HG03521 (cell line): ENCODE data around the gene CYP2D6.
"Not testable (repeated sequence)": the region's sequence is repeated elsewhere in the genome, so short reads cannot be mapped to it uniquely, and the experiment has no call there.

ENCODE experiments used
- ATAC-seq: cut with Tn5 transposase; IDR thresholded peaks from one replicate; pipeline ENCODE4 v1.9.1; 2021; ENCODE audit warnings: mild to moderate bottlenecking, moderate library complexity; ENCODE audit not compliant: unreplicated experiment

Gene CYP2D6

GRCh38 chr22:42130639-42131431, at the start of gene CYP2D6:
Gene CYP2D6, minus strand, starts transcription at chr22:42130810. Its CDS starts 19 bp downstream, at chr22:42130791.
- ATAC-seq: not testable (repeated sequence)

- ATAC-seq: no peak
Observed at GRCh38 chr22:42179616-42180015, 49.0 kb upstream of the CYP2D6 start.

GRCh38 chr22:42178910-42179519, 48.4 kb upstream of the CYP2D6 start:
- no peak for ATAC-seq

GRCh38 chr22:42177891-42178336, 47.3 kb upstream of the CYP2D6 start:
- ATAC-seq: no peak

- no peak for ATAC-seq
Observed at GRCh38 chr22:42176255-42176915, 45.8 kb upstream of the CYP2D6 start.

- ATAC-seq: no peak
Observed at GRCh38 chr22:42174062-42174461, 43.5 kb upstream of the CYP2D6 start.

- no peak for ATAC-seq
Observed at GRCh38 chr22:42173183-42173926, 42.7 kb upstream of the CYP2D6 start.

GRCh38 chr22:42172773-42173172, 42.2 kb upstream of the CYP2D6 start:
- no peak for ATAC-seq

- ATAC-seq: no peak
Observed at GRCh38 chr22:42171946-42172719, 41.5 kb upstream of the CYP2D6 start.

GRCh38 chr22:42171417-42171816, 40.8 kb upstream of the CYP2D6 start:
- no peak for ATAC-seq

- ATAC-seq: no peak
Observed at GRCh38 chr22:42170946-42171345, 40.3 kb upstream of the CYP2D6 start.

GRCh38 chr22:42169055-42169469, 38.5 kb upstream of the CYP2D6 start:
- no peak for ATAC-seq

GRCh38 chr22:42168476-42168875, 37.9 kb upstream of the CYP2D6 start:
- no peak for ATAC-seq

GRCh38 chr22:42167066-42167465, 36.5 kb upstream of the CYP2D6 start:
- ATAC-seq: no peak

- ATAC-seq: no peak
Observed at GRCh38 chr22:42164901-42165300, 34.3 kb upstream of the CYP2D6 start.

GRCh38 chr22:42163515-42163914, 32.9 kb upstream of the CYP2D6 start:
- ATAC-seq: no peak

- ATAC-seq: no peak
Observed at GRCh38 chr22:42162728-42163489, 32.3 kb upstream of the CYP2D6 start.

- ATAC-seq: no peak
Observed at GRCh38 chr22:42160830-42161696, 30.5 kb upstream of the CYP2D6 start.

- ATAC-seq: no peak
Observed at GRCh38 chr22:42160251-42160650, 29.6 kb upstream of the CYP2D6 start.
